CD8-positive, alpha-beta memory T cell (primary cell): Measurements from ENCODE around the gene ADGRV1. TPM values are rescaled to one million over a fixed set of nuclear protein-coding genes. Genes with fewer than 3 reads are reported as not detected.

Experiments
- CTCF ChIA-PET: fragments of 350-600 bp; sonication (Branson Sonifier 250); formaldehyde crosslinking; loops from one replicate; lab custom pipeline; 2021; ENCODE audit warnings: antibody characterized with exemption; lab: Charles Lee
- POLR2A ChIA-PET: fragments of 350-600 bp; sonication (Branson Sonifier 250); formaldehyde crosslinking; loops from one replicate; lab custom pipeline; 2021; ENCODE audit warnings: antibody characterized with exemption; lab: Charles Lee
- DNase-seq, 5 donors: peaks; one replicate each; pipeline versions ENCODE4 v3.0.0 to v3.0.0-alpha.2; 2020 to 2022; ENCODE audit warnings: mixed read lengths in 1 of 5
- H3K27ac ChIP-seq: one replicate; pipeline ENCODE4 v1.7.0; 2013; ENCODE audit warnings: low read depth, mild to moderate bottlenecking, low read length, moderate library complexity
- H3K27me3 ChIP-seq: 2 replicates; pipeline ENCODE4 v1.7.0; 2013; ENCODE audit warnings: low read length, mild to moderate bottlenecking; ENCODE audit not compliant: insufficient read depth, poor library complexity, severe bottlenecking
- H3K36me3 ChIP-seq: 2 replicates; pipeline ENCODE4 v1.7.0; 2013; ENCODE audit warnings: mild to moderate bottlenecking, low read length, moderate library complexity; ENCODE audit not compliant: insufficient read depth
- H3K4me1 ChIP-seq: 2 replicates; pipeline ENCODE4 v1.7.0; 2013; ENCODE audit warnings: mild to moderate bottlenecking, low read length, moderate library complexity; ENCODE audit not compliant: insufficient read depth
- H3K4me3 ChIP-seq: 2 replicates; pipeline ENCODE4 v1.7.0; 2013; ENCODE audit warnings: mild to moderate bottlenecking, low read length
- H3K9me3 ChIP-seq: 2 replicates; pipeline ENCODE4 v1.7.0; 2013; ENCODE audit warnings: mild to moderate bottlenecking, low read length
- H3K27ac Mint-ChIP-seq, 8 donors: one replicate each; pipeline ENCODE4 v1.8.0; 2020 to 2021; ENCODE audit warnings: mixed read lengths in 8 of 8, mild to moderate bottlenecking in 6 of 8, inconsistent platforms in 3 of 8, moderate library complexity in 3 of 8
- H3K27me3 Mint-ChIP-seq, 2 donors: one replicate each; pipeline ENCODE4 v1.8.0; 2020 to 2021; ENCODE audit warnings: mixed read lengths in 2 of 2, mild to moderate bottlenecking in 1 of 2, moderate library complexity in 1 of 2
- H3K36me3 Mint-ChIP-seq, 3 donors: one replicate each; pipeline ENCODE4 v1.8.0; 2020 to 2021; ENCODE audit warnings: mixed read lengths in 3 of 3, inconsistent platforms in 1 of 3, mild to moderate bottlenecking in 1 of 3
- H3K4me1 Mint-ChIP-seq, 3 donors: one replicate each; pipeline ENCODE4 v1.8.0; 2020 to 2021; ENCODE audit warnings: mixed read lengths in 3 of 3, inconsistent platforms in 1 of 3, mild to moderate bottlenecking in 1 of 3
- H3K4me3 Mint-ChIP-seq, 7 donors: one replicate each; pipeline ENCODE4 v1.8.0; 2020 to 2021; ENCODE audit warnings: mixed read lengths in 7 of 7, mild to moderate bottlenecking in 6 of 7, moderate library complexity in 4 of 7, inconsistent platforms in 2 of 7
- H3K9me3 Mint-ChIP-seq, 5 donors: one replicate each; pipeline ENCODE4 v1.8.0; 2020 to 2022; ENCODE audit warnings: mixed read lengths in 5 of 5, mild to moderate bottlenecking in 3 of 5, moderate library complexity in 2 of 5, inconsistent platforms in 1 of 5
- polyA plus RNA-seq: library from polyadenylated mRNA; unstranded; fragments of 300-500 nt; fragmentation: Illumina TruSeq; gene quantifications from one replicate; pipeline ENCODE4 v1.2.3, GENCODE V29; 2021
- total RNA-seq, 2 experiments: library from RNA; stranded (reverse); gene quantifications; one replicate each; pipeline ENCODE4 v1.2.3, GENCODE V29; 2021

ADGRV1 gene
- total and polyA plus RNA-seq, 3 experiments from 2014 or later = 0.33 to 0.44 TPM; not detected in 1

DNA sequence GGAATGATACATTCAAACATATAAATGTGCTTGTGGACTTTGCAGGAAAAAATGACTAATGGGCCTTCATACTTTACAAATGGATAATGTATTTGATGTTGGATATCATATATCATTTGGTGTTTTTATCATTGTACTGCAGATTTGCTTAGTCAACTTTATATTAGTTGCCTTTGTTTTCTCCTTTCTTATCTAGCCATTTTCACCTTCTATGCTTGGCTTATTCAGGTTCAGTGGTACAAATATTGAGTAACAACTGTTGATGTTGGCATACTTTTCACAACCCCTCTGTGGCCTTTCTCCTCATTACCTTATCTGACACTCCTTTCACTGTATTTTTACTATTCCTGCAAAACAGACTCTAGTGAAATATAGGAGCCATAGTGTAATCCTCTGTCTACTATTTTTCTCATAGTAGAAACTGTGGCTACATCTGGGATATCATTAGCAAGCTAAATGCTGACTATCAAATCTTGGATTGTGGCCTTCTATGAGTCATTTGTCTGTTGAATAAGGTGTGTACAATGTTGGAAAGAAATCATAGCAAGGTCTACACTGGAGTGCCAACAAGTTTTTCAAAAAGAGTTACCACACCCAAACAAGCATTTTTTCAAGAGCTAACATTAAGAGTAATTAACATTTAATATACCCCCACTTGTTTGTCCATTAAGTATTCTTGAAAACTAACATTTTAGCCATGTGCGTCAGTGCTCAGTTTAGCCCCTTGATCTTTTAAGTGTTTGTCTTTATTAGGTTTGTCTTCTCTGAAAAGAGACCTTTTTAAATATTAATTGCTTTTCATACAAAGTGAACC, 330.1 kb downstream of the ADGRV1 start:
- ChIA-PET POLR2A (no interaction called here), CTCF (no interaction called here)
- H3K36me3 Mint-ChIP-seq = no peaks in the 10 kb centered on the region
- Histone ChIP-seq H3K4me3 (no peak overlapping the region), H3K4me1 (no peaks in the 10 kb centered on the region), H3K9me3 (no peaks in the 10 kb centered on the region), H3K27ac (no peak overlapping the region), H3K36me3 (no peaks in the 10 kb centered on the region), H3K27me3 (no peaks in the 10 kb centered on the region)
- peaks cover 5 to 25% of the 10 kb centered on the region in 2 donors for H3K27me3 Mint-ChIP-seq
- no peak for DNase-seq
- no peak overlapping the region for H3K4me3 Mint-ChIP-seq
- no peaks in the 10 kb centered on the region for H3K9me3 Mint-ChIP-seq
- no peak overlapping the region for H3K27ac Mint-ChIP-seq
- no peaks in the 10 kb centered on the region for H3K4me1 Mint-ChIP-seq

GRCh38 chr5:90889325-90889600, 330.7 kb downstream of the ADGRV1 start:
- Mint-ChIP-seq H3K4me3 (no peak overlapping the region), H3K27me3 (peaks cover 5 to 20% of the 10 kb centered on the region in 2 donors), H3K36me3 (no peaks in the 10 kb centered on the region), H3K4me1 (no peaks in the 10 kb centered on the region), H3K27ac (no peak overlapping the region), H3K9me3 (no peaks in the 10 kb centered on the region)
- no peaks in the 10 kb centered on the region for H3K36me3 ChIP-seq
- no peak overlapping the region for H3K4me3 ChIP-seq
- no peaks in the 10 kb centered on the region for H3K4me1 ChIP-seq
- DNase-seq = no peak
- no peaks in the 10 kb centered on the region for H3K27me3 ChIP-seq
- H3K27ac ChIP-seq = no peak overlapping the region
- no peaks in the 10 kb centered on the region for H3K9me3 ChIP-seq
- ChIA-PET POLR2A (no interaction called here), CTCF (no interaction called here)

- Mint-ChIP-seq H3K36me3 (no peaks in the 10 kb centered on the region), H3K4me3 (no peak overlapping the region), H3K27me3 (peaks cover 5 to 15% of the 10 kb centered on the region in 2 donors), H3K4me1 (no peaks in the 10 kb centered on the region), H3K27ac (no peak overlapping the region), H3K9me3 (no peaks in the 10 kb centered on the region)
- POLR2A ChIA-PET = no interaction called here
- no peak for DNase-seq
- Histone ChIP-seq H3K9me3 (no peaks in the 10 kb centered on the region), H3K4me3 (no peak overlapping the region), H3K36me3 (no peaks in the 10 kb centered on the region), H3K27ac (no peak overlapping the region), H3K4me1 (no peaks in the 10 kb centered on the region), H3K27me3 (no peaks in the 10 kb centered on the region)
- CTCF ChIA-PET = no interaction called here
These were observed 331.6 kb downstream of the ADGRV1 start for GRCh38 chr5:90890180-90890579.

- H3K4me3 ChIP-seq = no peak overlapping the region
- no peaks in the 10 kb centered on the region for H3K36me3 ChIP-seq
- H3K4me1 Mint-ChIP-seq = no peaks in the 10 kb centered on the region
- peaks cover 0 to 2% of the 10 kb centered on the region in 2 donors for H3K27me3 Mint-ChIP-seq
- H3K27ac Mint-ChIP-seq = no peak overlapping the region
- no peak overlapping the region for H3K27ac ChIP-seq
- no peaks in the 10 kb centered on the region for H3K36me3 Mint-ChIP-seq
- ChIA-PET POLR2A (no interaction called here), CTCF (no interaction called here)
- H3K4me3 Mint-ChIP-seq = no peak overlapping the region
- no peaks in the 10 kb centered on the region for H3K4me1 ChIP-seq
- no peaks in the 10 kb centered on the region for H3K9me3 Mint-ChIP-seq
- H3K9me3 ChIP-seq = no peaks in the 10 kb centered on the region
- DNase-seq = no peak
- H3K27me3 ChIP-seq = no peaks in the 10 kb centered on the region
These were observed 336.3 kb downstream of the ADGRV1 start for GRCh38 chr5:90894866-90895420.

- no peaks in the 10 kb centered on the region for H3K9me3 ChIP-seq
- POLR2A ChIA-PET = no interaction called here
- H3K27me3 Mint-ChIP-seq = peaks cover 0 to 2% of the 10 kb centered on the region in 2 donors
- no peaks in the 10 kb centered on the region for H3K4me1 ChIP-seq
- no peak overlapping the region for H3K4me3 ChIP-seq
- no peak for DNase-seq
- no peak overlapping the region for H3K27ac Mint-ChIP-seq
- no peaks in the 10 kb centered on the region for H3K4me1 Mint-ChIP-seq
- CTCF ChIA-PET = no interaction called here
- H3K36me3 Mint-ChIP-seq = no peaks in the 10 kb centered on the region
- H3K4me3 Mint-ChIP-seq = no peak overlapping the region
- H3K27ac ChIP-seq = no peak overlapping the region
- no peaks in the 10 kb centered on the region for H3K27me3 ChIP-seq
- no peaks in the 10 kb centered on the region for H3K9me3 Mint-ChIP-seq
- no peaks in the 10 kb centered on the region for H3K36me3 ChIP-seq
These were observed 339.0 kb downstream of the ADGRV1 start for GRCh38 chr5:90897618-90898017.

- Mint-ChIP-seq H3K27me3 (no peaks in the 10 kb centered on the region), H3K27ac (no peak overlapping the region), H3K4me1 (no peaks in the 10 kb centered on the region), H3K4me3 (no peak overlapping the region), H3K36me3 (no peaks in the 10 kb centered on the region), H3K9me3 (no peaks in the 10 kb centered on the region)
- DNase-seq = no peak
- H3K27ac ChIP-seq = no peak overlapping the region
- no peaks in the 10 kb centered on the region for H3K36me3 ChIP-seq
- no peaks in the 10 kb centered on the region for H3K9me3 ChIP-seq
- H3K4me3 ChIP-seq = no peak overlapping the region
- POLR2A ChIA-PET = no interaction called here
- H3K4me1 ChIP-seq = no peaks in the 10 kb centered on the region
- no peaks in the 10 kb centered on the region for H3K27me3 ChIP-seq
- CTCF ChIA-PET = no interaction called here
These were observed 339.9 kb downstream of the ADGRV1 start for GRCh38 chr5:90898326-90899013.

- Mint-ChIP-seq H3K4me3 (no peak overlapping the region), H3K36me3 (no peaks in the 10 kb centered on the region), H3K9me3 (no peaks in the 10 kb centered on the region), H3K27ac (no peak overlapping the region), H3K4me1 (no peaks in the 10 kb centered on the region), H3K27me3 (peaks cover 0 to 4% of the 10 kb centered on the region in 2 donors)
- H3K4me3 ChIP-seq = no peak overlapping the region
- DNase-seq = no peak
- H3K9me3 ChIP-seq = no peaks in the 10 kb centered on the region
- CTCF ChIA-PET = no interaction called here
- no peaks in the 10 kb centered on the region for H3K4me1 ChIP-seq
- POLR2A ChIA-PET = no interaction called here
- H3K27me3 ChIP-seq = no peaks in the 10 kb centered on the region
- H3K36me3 ChIP-seq = no peaks in the 10 kb centered on the region
- H3K27ac ChIP-seq = no peak overlapping the region
These were observed 340.5 kb downstream of the ADGRV1 start for GRCh38 chr5:90899014-90899604.

GRCh38 chr5:90901261-90901660, 342.7 kb downstream of the ADGRV1 start:
- peaks cover 2 to 7% of the 10 kb centered on the region in 2 donors for H3K27me3 Mint-ChIP-seq
- Histone ChIP-seq H3K27me3 (no peaks in the 10 kb centered on the region), H3K27ac (no peak overlapping the region), H3K4me1 (no peaks in the 10 kb centered on the region), H3K9me3 (no peaks in the 10 kb centered on the region), H3K36me3 (no peaks in the 10 kb centered on the region), H3K4me3 (no peak overlapping the region)
- DNase-seq = no peak
- no peaks in the 10 kb centered on the region for H3K36me3 Mint-ChIP-seq
- H3K9me3 Mint-ChIP-seq = no peaks in the 10 kb centered on the region
- POLR2A ChIA-PET = no interaction called here
- no peaks in the 10 kb centered on the region for H3K4me1 Mint-ChIP-seq
- no peak overlapping the region for H3K4me3 Mint-ChIP-seq
- H3K27ac Mint-ChIP-seq = peak overlapping the region in 1 of 8 donors; percentile 34
- CTCF ChIA-PET = interaction anchor here (1.2 kb wide), 1 partner anchor 23 kb away, joined by 3 read pairs; no protein-coding TSS in a partner anchor
